NB4 (cell line): ENCODE data around the gene LPP.
A peak's percentile ranks its signal among the peaks of the same experiment; 100 is the strongest.

ENCODE experiments used
- DNase-seq: peaks from one replicate; pipeline ENCODE4 v3.0.0; 2010; ENCODE audit warnings: low read depth
- H3K4me3 ChIP-seq: one replicate; pipeline ENCODE4 v1.5.1; 2011; ENCODE audit warnings: mild to moderate bottlenecking, low read depth, low read length, moderate library complexity
- MYC ChIP-seq: IDR thresholded peaks from 2 replicates; pipeline ENCODE4 v1.6.1; 2011; ENCODE audit warnings: low read depth, low read length
- POLR2A ChIP-seq: IDR thresholded peaks from 2 replicates; pipeline ENCODE4 v1.6.1; 2011; ENCODE audit warnings: mild to moderate bottlenecking; ENCODE audit not compliant: insufficient read length; ENCODE audit errors: extremely low read depth
- TF ChIP-seq, protein P1 (sequence below): IDR thresholded peaks from 2 replicates; pipeline ENCODE4 v1.6.1; 2011; ENCODE audit warnings: low read depth, low read length
- TF ChIP-seq, protein P2 (sequence below): IDR thresholded peaks from one replicate; pipeline ENCODE4 v1.5.1; 2012; ENCODE audit warnings: low read depth, low read length

The LPP gene

DNA sequence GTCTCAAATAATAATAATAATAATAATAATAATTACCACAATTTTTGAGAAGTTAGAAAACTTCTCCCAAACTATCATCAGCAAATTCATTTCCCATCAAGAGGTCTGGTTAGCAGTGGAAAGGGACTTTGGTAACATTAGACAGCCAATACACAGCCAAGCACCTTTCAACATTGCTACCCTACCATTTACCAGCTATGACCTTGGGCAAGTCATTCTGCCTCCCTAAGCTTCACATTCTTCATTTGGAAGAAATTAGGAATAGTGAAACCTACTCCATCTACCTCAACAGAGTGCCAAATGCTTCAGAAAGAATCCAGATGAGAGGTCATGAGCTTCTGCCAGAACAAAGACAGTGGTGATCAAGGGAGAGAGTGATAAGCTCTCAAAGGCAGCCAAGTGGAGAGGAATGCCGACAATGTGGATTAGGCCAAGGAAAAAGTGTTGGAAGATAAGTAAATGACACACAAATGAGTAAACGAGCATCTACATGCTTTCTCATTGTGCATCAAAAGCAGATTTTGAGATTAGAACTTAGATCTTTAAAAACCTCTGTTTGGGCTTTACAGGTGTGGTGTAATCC, 42.9 kb upstream of the LPP start:
- TF ChIP-seq MYC (no peak), POLR2A (no peak)
- TF ChIP-seq, protein P1, sequence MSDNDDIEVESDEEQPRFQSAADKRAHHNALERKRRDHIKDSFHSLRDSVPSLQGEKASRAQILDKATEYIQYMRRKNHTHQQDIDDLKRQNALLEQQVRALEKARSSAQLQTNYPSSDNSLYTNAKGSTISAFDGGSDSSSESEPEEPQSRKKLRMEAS, result no peak
- TF ChIP-seq, protein P2, sequence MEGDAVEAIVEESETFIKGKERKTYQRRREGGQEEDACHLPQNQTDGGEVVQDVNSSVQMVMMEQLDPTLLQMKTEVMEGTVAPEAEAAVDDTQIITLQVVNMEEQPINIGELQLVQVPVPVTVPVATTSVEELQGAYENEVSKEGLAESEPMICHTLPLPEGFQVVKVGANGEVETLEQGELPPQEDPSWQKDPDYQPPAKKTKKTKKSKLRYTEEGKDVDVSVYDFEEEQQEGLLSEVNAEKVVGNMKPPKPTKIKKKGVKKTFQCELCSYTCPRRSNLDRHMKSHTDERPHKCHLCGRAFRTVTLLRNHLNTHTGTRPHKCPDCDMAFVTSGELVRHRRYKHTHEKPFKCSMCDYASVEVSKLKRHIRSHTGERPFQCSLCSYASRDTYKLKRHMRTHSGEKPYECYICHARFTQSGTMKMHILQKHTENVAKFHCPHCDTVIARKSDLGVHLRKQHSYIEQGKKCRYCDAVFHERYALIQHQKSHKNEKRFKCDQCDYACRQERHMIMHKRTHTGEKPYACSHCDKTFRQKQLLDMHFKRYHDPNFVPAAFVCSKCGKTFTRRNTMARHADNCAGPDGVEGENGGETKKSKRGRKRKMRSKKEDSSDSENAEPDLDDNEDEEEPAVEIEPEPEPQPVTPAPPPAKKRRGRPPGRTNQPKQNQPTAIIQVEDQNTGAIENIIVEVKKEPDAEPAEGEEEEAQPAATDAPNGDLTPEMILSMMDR, result no peak

DNA sequence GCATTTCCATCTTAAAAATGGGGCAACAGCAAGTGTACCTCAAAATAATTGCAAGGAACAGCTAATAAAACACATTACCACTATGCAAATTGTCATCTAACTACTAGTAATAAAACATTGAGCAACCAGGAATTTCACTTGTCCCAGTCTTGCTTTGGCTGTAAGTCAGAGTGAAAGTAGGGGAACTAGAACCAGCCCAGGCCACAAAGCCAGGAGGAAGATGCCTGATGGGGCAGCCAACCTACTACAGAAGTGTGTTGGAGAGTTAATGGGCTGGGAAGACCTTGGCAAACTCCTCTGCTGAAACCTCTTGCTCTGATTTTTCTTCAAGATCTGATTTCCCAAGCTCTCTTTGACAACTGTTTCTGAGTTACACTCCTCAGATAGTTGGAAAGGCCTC, 40.2 kb upstream of the LPP start:
- DNase-seq, result no peak
- TF ChIP-seq, protein P1, result no peak
- no peak for TF ChIP-seq POLR2A
- TF ChIP-seq, protein P2, result no peak
- no peak for TF ChIP-seq MYC
- no peak overlapping the region for H3K4me3 ChIP-seq

More for the DNA sequence above, 42.9 kb upstream of the LPP start:
- no peak overlapping the region for H3K4me3 ChIP-seq
- DNase-seq, result no peak

DNA sequence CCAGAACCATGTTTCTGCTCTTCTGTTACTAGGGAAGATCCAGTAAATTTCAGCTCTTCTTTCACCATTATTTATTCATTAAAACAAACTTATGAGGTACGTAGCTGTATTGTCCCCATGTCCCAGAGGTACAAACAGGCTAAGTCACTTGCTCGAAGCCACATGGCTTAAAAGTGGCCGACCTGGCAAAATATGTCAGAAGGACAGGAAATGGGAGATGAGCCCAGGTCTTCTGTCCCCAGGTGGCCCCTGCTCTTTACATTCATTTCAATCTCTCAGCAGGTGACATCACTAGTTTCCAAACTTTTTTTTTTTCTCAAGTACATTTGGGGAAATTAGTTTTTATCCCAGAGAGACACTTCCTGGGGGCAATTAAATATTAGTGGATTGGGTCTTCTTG, 34.1 kb upstream of the LPP start:
- H3K4me3 ChIP-seq, result no peak overlapping the region
- no peak for DNase-seq
- TF ChIP-seq, protein P1, result no peak
- TF ChIP-seq, protein P2, result no peak
- TF ChIP-seq MYC, result no peak
- no peak for TF ChIP-seq POLR2A

DNA sequence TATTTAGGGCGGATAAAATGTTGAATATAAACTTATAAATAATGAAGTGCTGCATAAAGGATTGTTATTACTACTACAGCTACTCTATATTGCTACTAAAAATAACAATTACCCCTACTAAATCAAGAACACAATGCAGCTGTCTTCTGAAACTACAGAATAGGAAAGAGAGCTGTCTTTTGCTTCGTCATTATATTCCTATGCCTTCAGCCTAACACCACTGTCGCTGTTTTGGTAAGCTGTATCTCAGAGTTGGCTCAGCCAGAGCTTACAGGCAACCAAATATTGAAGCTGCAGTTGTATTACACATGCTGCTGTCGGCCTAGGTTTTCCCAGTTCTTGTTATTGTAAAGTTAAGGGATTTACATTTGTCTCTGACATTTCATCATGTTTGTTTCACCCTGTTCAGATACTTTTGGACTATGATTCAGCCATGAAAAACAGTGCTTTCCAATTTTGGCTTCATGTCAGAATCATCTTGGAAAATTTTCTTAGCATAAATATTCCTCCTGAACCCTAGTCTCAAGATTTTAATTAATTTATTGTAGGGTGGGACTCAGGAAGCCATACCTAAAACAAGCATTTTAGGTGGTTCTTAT, 31.3 kb upstream of the LPP start:
- DNase-seq, result no peak
- H3K4me3 ChIP-seq, result no peak overlapping the region
- TF ChIP-seq, protein P1, result no peak
- TF ChIP-seq MYC (no peak), POLR2A (no peak)
- TF ChIP-seq, protein P2, result no peak

DNA sequence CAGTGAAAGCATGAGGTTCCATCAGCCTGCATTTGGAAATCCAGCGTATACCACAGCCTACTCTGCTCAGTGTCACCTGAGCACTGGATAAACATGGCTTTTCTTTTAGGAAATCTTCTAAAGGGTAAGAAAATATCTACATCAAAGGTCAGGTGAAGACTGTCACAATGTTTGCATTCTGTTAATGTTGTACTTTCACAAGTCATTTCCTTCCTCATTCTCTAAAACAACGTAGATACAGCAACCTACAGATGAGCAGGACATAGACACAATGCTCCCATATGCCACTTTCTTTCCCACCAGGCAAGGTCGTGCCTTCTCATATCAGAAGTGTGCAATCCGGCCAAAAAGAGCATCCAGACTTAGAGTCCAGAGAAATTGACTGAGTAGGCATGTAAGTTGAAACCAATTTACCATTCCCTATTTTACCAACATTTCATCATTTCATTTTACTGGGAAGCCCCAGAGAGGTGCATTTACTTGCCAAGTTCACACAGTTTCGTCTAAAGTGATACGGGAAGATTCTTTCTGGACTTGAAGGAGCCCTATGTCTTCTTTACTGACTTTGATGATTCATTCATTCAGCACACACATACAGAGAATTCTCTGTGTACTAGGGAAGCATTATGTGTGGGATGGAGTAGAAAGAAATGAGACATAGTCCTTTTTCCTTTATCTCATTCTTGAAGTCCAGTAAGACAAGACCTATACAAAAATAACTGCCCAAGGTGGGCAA, 30.6 kb upstream of the LPP start:
- H3K4me3 ChIP-seq, result no peak overlapping the region
- TF ChIP-seq, protein P2, result no peak
- TF ChIP-seq, protein P1, result no peak
- TF ChIP-seq MYC (no peak), POLR2A (no peak)
- peak; percentile 18 for DNase-seq
